Endothelial cell (in vitro differentiated cells): ENCODE results near the gene KLHL13. TPM values are rescaled to one million over a fixed set of nuclear protein-coding genes. Genes with fewer than 3 reads are reported as not detected.

ENCODE experiments used
- DNase-seq: peaks from one replicate; pipeline ENCODE4 v3.0.0; 2021; ENCODE audit warnings: low spot score
- H3K27ac Mint-ChIP-seq: one replicate; pipeline ENCODE4 v1.8.0; 2021; ENCODE audit warnings: mixed read lengths, inconsistent platforms; ENCODE audit not compliant: unreplicated experiment
- H3K27me3 Mint-ChIP-seq: one replicate; pipeline ENCODE4 v1.8.0; 2021; ENCODE audit warnings: mild to moderate bottlenecking, moderate library complexity, mixed read lengths, inconsistent platforms; ENCODE audit not compliant: unreplicated experiment
- H3K36me3 Mint-ChIP-seq: one replicate; pipeline ENCODE4 v1.8.0; 2021; ENCODE audit warnings: mild to moderate bottlenecking, low read depth, mixed read lengths, inconsistent platforms; ENCODE audit not compliant: unreplicated experiment
- H3K4me1 Mint-ChIP-seq: one replicate; pipeline ENCODE4 v1.8.0; 2021; ENCODE audit warnings: mild to moderate bottlenecking, mixed read lengths, inconsistent platforms; ENCODE audit not compliant: unreplicated experiment
- H3K4me3 Mint-ChIP-seq: one replicate; pipeline ENCODE4 v1.8.0; 2021; ENCODE audit warnings: mild to moderate bottlenecking, mixed read lengths, inconsistent platforms; ENCODE audit not compliant: unreplicated experiment
- H3K9me3 Mint-ChIP-seq: one replicate; pipeline ENCODE4 v1.8.0; 2021; ENCODE audit warnings: mixed read lengths, inconsistent platforms; ENCODE audit not compliant: unreplicated experiment
- total RNA-seq: library from RNA; stranded (reverse); fragmentation: NEBNext Ultra II Directional; extraction: Animal tissue kit (Norgen Biotek cat#: 25700); gene quantifications from one replicate; pipeline ENCODE4 v1.2.1, GENCODE V29; 2021; ENCODE audit not compliant: unreplicated experiment
- TF ChIP-seq, protein P1 (sequence below): fragments of 200-600 bp; sonication (generic); IDR thresholded peaks from one replicate; pipeline ENCODE4 v1.5.0; 2021; ENCODE audit warnings: antibody characterized with exemption; ENCODE audit not compliant: unreplicated experiment

Gene KLHL13
- total RNA-seq, 1 donor from 2014 or later: 1.7 TPM

DNA sequence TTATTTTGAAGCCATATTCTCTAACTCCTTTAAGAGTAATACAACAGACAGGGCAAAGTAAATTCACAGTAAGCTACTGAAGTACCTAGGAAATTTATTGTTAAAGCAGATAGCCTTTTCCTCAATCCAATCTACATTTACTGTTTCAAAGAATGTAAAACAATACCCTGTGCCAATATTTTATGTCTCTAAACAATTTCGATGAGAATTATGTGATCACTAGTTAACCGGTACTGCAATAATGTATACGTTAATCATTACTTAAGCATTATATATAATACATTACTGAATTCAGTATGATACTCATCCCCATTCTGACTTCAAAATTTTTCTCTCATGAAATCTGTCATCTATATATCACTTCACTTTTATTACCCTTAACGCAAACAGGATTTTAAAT is 28.5 kb downstream of the KLHL13 start:
- Mint-ChIP-seq H3K27me3 (no peaks in the 10 kb centered on the region), H3K36me3 (no peaks in the 10 kb centered on the region), H3K9me3 (no peaks in the 10 kb centered on the region), H3K27ac (no peak overlapping the region), H3K4me1 (no peaks in the 10 kb centered on the region), H3K4me3 (no peak overlapping the region)
- no peak for DNase-seq
- TF ChIP-seq, protein P1, sequence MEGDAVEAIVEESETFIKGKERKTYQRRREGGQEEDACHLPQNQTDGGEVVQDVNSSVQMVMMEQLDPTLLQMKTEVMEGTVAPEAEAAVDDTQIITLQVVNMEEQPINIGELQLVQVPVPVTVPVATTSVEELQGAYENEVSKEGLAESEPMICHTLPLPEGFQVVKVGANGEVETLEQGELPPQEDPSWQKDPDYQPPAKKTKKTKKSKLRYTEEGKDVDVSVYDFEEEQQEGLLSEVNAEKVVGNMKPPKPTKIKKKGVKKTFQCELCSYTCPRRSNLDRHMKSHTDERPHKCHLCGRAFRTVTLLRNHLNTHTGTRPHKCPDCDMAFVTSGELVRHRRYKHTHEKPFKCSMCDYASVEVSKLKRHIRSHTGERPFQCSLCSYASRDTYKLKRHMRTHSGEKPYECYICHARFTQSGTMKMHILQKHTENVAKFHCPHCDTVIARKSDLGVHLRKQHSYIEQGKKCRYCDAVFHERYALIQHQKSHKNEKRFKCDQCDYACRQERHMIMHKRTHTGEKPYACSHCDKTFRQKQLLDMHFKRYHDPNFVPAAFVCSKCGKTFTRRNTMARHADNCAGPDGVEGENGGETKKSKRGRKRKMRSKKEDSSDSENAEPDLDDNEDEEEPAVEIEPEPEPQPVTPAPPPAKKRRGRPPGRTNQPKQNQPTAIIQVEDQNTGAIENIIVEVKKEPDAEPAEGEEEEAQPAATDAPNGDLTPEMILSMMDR: no peak

DNA sequence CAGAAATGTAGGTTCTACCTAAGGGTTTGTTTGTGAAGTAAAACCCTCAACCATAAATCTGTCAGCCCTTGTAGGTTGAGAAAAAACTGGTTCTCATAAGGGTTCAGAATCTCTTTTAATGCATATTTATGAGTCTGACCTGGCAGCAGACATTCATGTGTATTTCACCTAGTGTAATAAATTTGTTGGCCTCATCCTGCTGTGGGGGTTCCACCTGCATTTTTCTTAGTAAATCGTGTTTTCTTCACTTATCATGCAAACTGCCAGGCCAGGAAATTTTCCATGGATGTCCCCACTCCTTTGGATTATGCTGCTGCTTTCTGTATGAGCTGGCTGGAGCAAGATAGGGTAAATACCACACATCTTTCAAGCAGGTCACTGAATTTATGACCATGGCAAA is 42.4 kb downstream of the KLHL13 start:
- Mint-ChIP-seq H3K27me3 (no peaks in the 10 kb centered on the region), H3K27ac (no peak overlapping the region), H3K4me3 (no peak overlapping the region), H3K9me3 (no peaks in the 10 kb centered on the region), H3K36me3 (no peaks in the 10 kb centered on the region), H3K4me1 (no peaks in the 10 kb centered on the region)
- no peak for DNase-seq
- TF ChIP-seq, protein P1: no peak

GRCh38 chrX:118066867-118067515 is 49.6 kb downstream of the KLHL13 start:
- TF ChIP-seq, protein P1: no peak
- H3K9me3 Mint-ChIP-seq: no peaks in the 10 kb centered on the region
- no peaks in the 10 kb centered on the region for H3K4me1 Mint-ChIP-seq
- H3K27me3 Mint-ChIP-seq: no peaks in the 10 kb centered on the region
- no peak overlapping the region for H3K27ac Mint-ChIP-seq
- no peak for DNase-seq
- H3K36me3 Mint-ChIP-seq: no peaks in the 10 kb centered on the region
- H3K4me3 Mint-ChIP-seq: no peak overlapping the region

GRCh38 chrX:118062817-118063615 is 53.6 kb downstream of the KLHL13 start:
- H3K27ac Mint-ChIP-seq: no peak overlapping the region
- no peaks in the 10 kb centered on the region for H3K36me3 Mint-ChIP-seq
- H3K4me3 Mint-ChIP-seq: no peak overlapping the region

More at GRCh38 chrX:118062817-118063615, 53.6 kb downstream of the KLHL13 start:
- Mint-ChIP-seq H3K9me3 (no peaks in the 10 kb centered on the region), H3K27me3 (no peaks in the 10 kb centered on the region), H3K4me1 (no peaks in the 10 kb centered on the region)
- TF ChIP-seq, protein P1: no peak
- no peak for DNase-seq
